GM20000 (cell line): ENCODE results near the gene NFU1.

ENCODE experiments used
- DNase-seq: peaks from one replicate; pipeline ENCODE4 v3.0.0; 2012; ENCODE audit warnings: low spot score
- TF ChIP-seq, protein P1 (sequence below): IDR thresholded peaks from 2 replicates; pipeline ENCODE4 v1.5.1; 2012; ENCODE audit warnings: mild to moderate bottlenecking, control low read depth; ENCODE audit errors: extremely low read depth, missing control alignments

The NFU1 gene

DNA sequence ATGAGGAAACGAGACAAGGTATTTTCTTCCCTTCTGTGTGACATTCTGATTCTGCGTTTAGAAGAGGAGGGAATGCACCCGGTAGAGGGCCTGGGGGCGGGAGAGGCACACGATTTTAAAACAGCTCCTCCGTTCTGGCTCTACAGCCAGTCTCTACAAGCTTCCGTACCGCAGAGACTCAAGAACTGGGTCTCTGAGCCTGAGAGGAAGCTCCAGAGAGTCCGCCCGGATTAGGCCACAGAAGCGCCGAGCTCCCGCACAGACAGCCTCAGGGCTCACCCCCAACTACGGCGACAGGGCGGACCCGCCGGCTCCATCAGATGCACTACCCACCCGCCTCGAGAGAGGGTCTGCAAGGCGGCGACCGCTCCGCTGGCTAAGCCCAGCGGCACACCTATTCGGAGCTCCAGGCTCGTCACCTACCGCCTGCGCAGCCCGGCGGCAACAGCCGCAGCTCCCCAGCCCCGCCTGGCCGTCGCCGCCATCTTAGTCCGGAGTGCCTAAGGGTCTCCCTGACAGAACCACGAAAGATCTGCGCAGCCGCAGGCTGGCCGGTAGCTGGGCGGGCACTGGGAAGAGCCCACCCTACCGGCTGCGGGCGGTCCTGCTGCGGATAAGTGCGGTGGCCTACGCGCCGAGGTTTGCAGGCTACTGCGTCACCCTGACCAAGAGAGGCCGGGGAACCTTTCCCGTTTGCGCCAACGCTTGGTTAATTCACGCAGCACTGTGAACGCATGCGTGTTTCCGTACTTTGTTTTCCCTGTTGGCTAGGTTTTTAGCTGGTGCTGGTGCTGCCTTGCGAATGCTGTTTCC lies at the start of gene NFU1:
TSS of gene NFU1 (minus strand) at position 498 of the 813 bp plus-strand sequence. CDS start at position 485, 13 bp downstream.
- TF ChIP-seq, protein P1, sequence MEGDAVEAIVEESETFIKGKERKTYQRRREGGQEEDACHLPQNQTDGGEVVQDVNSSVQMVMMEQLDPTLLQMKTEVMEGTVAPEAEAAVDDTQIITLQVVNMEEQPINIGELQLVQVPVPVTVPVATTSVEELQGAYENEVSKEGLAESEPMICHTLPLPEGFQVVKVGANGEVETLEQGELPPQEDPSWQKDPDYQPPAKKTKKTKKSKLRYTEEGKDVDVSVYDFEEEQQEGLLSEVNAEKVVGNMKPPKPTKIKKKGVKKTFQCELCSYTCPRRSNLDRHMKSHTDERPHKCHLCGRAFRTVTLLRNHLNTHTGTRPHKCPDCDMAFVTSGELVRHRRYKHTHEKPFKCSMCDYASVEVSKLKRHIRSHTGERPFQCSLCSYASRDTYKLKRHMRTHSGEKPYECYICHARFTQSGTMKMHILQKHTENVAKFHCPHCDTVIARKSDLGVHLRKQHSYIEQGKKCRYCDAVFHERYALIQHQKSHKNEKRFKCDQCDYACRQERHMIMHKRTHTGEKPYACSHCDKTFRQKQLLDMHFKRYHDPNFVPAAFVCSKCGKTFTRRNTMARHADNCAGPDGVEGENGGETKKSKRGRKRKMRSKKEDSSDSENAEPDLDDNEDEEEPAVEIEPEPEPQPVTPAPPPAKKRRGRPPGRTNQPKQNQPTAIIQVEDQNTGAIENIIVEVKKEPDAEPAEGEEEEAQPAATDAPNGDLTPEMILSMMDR: peak; percentile 45
- DNase-seq: peak; percentile 94

DNA sequence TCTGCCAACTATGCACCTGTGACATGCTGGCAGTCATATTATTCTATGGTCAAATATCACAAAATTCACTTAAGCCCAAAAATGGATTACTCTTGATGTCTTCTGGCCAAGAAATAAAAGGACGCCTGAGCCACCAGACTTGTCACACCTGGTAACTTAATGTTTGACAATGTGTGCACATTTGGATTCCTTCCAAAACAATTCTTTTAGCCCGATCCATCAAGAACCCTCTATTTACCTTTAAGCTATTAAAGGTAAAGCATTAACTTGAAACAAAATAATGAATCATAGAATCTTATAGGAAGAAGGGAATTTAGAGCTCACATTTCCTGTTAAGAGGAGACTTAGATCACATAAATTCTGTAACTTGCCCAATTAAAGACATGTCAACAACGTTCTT lies 46.5 kb upstream of the NFU1 start:
- no peak for DNase-seq
- TF ChIP-seq, protein P1: no peak

DNA sequence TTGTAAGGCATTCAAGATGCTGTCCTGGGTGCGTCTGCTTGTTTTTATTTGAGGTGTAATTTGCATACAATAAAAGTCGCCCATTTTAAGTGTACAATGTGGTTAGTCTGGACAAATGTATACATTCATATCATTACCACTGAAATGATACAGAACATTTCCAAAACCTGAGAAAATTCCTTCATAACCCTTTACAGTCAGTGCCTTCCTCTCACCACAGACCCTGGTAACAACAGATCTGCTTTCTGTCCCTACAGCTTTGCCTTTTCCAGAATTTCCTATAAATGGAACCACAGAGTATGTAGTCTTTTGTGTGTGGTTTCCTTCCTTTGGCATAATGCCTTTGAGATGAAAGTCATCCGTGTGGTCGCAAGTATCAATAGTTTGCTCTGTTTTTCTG lies 45.8 kb upstream of the NFU1 start:
- TF ChIP-seq, protein P1: no peak
- DNase-seq: no peak

DNA sequence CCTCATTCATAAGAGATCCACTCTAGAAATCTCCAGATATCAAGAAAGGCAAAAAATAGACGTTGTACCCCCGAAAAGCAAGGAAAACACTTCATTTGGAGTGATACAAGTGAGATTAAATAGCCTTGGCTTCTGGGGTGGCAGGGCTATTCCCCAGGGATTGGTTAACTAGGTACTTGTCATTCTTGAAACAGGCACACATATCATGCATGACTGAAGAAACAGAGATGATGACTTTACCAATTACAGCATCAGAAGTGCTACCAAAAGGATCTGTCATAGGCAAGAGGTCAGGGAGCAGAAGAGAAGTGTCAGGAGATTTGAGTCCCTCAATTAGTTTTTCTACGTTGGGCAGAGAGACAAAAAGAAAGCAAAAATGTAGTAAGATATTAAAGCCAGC lies 45.2 kb upstream of the NFU1 start:
- TF ChIP-seq, protein P1: no peak
- no peak for DNase-seq

DNA sequence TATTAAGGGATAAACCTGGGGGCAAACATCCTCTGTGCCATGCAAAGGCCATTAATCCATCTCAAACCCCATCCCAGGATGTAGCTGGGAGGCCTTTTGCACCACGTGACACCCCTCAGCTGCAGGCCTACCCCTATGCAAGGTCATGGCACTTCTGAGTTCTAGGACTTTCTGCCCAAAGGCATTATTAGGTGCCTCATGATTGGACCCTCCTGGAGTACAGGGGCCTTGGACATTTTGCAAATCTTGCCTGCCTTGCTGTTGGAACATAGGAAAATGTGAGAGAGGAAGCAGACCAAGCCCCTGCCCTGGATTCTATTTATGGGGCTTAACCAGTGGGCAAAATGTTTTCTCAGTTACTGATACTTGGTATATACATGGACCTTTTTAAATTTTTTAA lies 44.2 kb upstream of the NFU1 start:
- TF ChIP-seq, protein P1: no peak
- no peak for DNase-seq

DNA sequence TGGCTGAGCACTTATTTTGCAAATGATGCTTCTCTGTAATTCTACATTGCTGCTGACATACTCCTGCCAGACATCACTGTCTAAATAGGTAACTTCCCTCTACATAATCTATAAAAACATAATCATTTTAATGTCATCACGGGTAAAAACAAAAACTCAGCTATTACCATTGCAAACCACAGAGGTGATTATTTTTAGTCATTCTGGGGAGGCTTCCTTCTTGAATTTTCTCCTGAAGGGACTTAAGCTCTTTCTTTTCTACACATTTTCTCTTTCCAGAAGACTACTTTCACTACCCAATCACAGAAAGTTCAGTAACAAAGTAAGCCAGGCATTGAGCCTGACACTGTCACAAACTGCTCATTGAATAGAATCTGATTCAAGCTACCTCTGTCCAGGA lies 40.4 kb upstream of the NFU1 start:
- DNase-seq: no peak
- TF ChIP-seq, protein P1: no peak

DNA sequence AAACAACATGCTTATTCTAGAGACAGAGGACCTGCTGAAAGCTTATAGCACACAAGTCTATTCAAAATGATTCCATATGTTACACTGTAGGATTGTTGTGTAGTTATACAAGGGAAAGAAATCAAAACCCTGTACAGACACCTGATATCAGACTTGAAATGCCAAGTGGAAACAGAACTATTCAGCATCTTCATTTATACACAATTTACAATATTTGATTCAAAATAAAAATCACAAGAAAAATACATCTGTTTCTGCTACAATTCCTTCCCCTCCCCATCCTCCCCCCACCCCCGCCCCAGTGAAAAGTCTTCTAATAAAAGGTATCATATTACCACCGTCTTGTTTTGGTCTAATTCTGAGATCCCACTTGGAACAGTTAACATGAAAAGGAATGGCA lies 37.5 kb upstream of the NFU1 start:
- no peak for DNase-seq

More for the DNA sequence above, 37.5 kb upstream of the NFU1 start:
- TF ChIP-seq, protein P1: no peak
